ENCODE results near the gene CDC37L1. TPM values are rescaled to one million over a fixed set of nuclear protein-coding genes. Genes with fewer than 3 reads are reported as not detected.
A peak's percentile ranks its signal among the peaks of the same experiment; 100 is the strongest.

Gene CDC37L1
- total RNA-seq, 2 experiments from 2014 or later, result 8.0 to 8.9 TPM

DNA sequence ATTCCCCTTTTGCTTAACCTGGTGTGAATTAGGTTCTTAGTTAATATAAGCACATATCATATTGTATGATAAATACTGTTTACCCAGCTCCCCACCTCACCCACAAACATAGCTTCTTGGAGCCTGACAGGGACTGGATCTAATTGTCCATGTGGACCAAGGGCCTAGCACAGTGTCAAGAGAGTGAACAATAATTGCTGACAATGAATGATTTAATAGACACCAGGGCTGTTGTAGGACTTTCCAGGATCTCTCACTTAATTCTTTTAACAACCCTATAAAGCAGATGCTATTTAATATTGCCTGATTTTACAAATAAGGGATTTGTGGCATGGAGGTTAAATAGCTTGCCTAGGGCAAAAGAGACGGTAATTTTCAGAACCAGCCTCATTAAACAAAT lies 36.8 kb downstream of the CDC37L1 start:
- CTCF ChIA-PET, result no interaction called here

DNA sequence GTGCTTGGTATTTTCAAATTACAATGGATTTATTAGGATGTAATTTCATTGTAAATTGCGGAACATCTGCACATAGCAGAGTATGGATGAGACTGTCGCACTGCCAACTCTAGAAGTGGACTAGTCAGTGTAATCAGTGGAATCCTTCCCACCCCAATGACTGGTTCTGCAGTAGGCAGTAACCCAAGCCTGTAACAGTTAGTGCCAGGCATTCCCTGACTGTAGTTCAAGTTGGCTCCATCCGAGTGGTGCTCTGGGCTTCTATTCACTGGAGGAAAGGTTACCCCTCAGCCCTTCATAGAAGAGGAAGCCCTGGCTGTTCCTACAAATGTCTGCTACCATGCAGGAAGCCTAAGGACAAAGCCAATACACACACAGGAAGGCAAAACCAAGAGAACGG lies 38.4 kb downstream of the CDC37L1 start:
- Mint-ChIP-seq H3K4me1 (ENCODE audit: low read depth) (no peaks in the 10 kb centered on the region), H3K4me3 (no peak overlapping the region), H3K27me3 (ENCODE audit: low read depth) (no peaks in the 10 kb centered on the region), H3K36me3 (ENCODE audit: low read depth) (peaks cover 59% of the 10 kb centered on the region), H3K27ac (no peak overlapping the region), H3K9me3 (ENCODE audit: insufficient read depth) (no peaks in the 10 kb centered on the region)
- POLR2A ChIA-PET, result no interaction called here
- no peak for DNase-seq
- CTCF ChIA-PET, result interaction anchor here (0.7 kb wide), 1 partner anchor 23 kb away, joined by 3 read pairs; the partner anchor contains the start of gene AK3
- ATAC-seq, result no peak

More for the DNA sequence above, 36.8 kb downstream of the CDC37L1 start:
- no peaks in the 10 kb centered on the region for H3K27me3 Mint-ChIP-seq (ENCODE audit: low read depth)
- H3K27ac Mint-ChIP-seq, result no peak overlapping the region
- POLR2A ChIA-PET, result interaction anchor here (1.1 kb wide), 1 partner anchor 24 kb away, joined by 4 read pairs; no protein-coding TSS in a partner anchor
- H3K4me3 Mint-ChIP-seq, result no peak overlapping the region
- H3K9me3 Mint-ChIP-seq (ENCODE audit: insufficient read depth), result no peaks in the 10 kb centered on the region
- DNase-seq (no peak), ATAC-seq (no peak)
- H3K36me3 Mint-ChIP-seq (ENCODE audit: low read depth), result peaks cover 54% of the 10 kb centered on the region
- no peaks in the 10 kb centered on the region for H3K4me1 Mint-ChIP-seq (ENCODE audit: low read depth)

DNA sequence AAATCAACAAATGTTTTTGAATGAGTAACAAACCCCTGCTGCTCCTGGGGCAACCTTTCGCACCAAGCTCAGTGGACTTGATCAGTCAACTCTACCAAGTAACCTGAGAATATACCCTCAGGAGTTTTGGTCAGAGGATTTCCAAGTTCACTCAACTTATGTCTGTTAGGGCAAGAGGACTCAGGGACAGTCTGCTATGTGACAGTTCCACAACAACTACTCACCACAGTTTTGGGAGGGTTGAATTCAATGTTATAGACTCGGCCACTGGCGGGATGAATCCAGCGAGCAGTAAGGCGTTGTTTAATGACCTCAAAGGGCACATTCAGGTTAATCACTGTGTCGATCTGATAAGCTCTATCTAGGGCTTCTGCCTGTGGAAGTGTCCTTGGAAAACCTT lies 39.5 kb downstream of the CDC37L1 start:
- Mint-ChIP-seq H3K4me1 (ENCODE audit: low read depth) (no peaks in the 10 kb centered on the region), H3K36me3 (ENCODE audit: low read depth) (peaks cover 55% of the 10 kb centered on the region), H3K27ac (no peak overlapping the region), H3K9me3 (ENCODE audit: insufficient read depth) (no peaks in the 10 kb centered on the region), H3K27me3 (ENCODE audit: low read depth) (no peaks in the 10 kb centered on the region), H3K4me3 (no peak overlapping the region)
- POLR2A ChIA-PET, result no interaction called here
- CTCF ChIA-PET, result no interaction called here
- no peak for ATAC-seq
- no peak for DNase-seq

DNA sequence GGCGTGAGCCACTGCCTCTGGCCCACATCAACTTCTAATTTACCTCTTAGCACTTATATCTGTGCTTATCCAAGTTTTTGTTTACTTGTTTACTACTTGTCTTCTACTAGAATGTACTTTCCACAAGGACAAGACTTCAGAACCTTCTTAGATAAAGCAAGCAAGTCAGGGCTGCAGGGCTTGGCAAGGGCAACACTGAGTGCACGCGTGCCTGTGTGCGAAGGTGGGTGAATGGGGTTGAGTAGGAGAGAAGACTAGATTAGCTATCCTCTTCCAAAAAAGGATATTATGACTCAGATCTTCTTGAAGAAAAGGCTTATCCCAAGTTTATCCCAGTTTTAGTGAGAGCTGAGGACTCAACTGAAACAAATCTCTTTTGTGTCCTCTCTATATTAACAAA lies 42.4 kb downstream of the CDC37L1 start:
- ATAC-seq (no peak), DNase-seq (no peak)
- H3K9me3 Mint-ChIP-seq (ENCODE audit: insufficient read depth), result no peaks in the 10 kb centered on the region
- H3K36me3 Mint-ChIP-seq (ENCODE audit: low read depth), result peaks cover 60% of the 10 kb centered on the region
- H3K4me1 Mint-ChIP-seq (ENCODE audit: low read depth), result peaks cover 14% of the 10 kb centered on the region
- H3K27me3 Mint-ChIP-seq (ENCODE audit: low read depth), result no peaks in the 10 kb centered on the region
- POLR2A ChIA-PET, result no interaction called here
- no peak overlapping the region for H3K27ac Mint-ChIP-seq
- no peak overlapping the region for H3K4me3 Mint-ChIP-seq
- CTCF ChIA-PET, result no interaction called here

DNA sequence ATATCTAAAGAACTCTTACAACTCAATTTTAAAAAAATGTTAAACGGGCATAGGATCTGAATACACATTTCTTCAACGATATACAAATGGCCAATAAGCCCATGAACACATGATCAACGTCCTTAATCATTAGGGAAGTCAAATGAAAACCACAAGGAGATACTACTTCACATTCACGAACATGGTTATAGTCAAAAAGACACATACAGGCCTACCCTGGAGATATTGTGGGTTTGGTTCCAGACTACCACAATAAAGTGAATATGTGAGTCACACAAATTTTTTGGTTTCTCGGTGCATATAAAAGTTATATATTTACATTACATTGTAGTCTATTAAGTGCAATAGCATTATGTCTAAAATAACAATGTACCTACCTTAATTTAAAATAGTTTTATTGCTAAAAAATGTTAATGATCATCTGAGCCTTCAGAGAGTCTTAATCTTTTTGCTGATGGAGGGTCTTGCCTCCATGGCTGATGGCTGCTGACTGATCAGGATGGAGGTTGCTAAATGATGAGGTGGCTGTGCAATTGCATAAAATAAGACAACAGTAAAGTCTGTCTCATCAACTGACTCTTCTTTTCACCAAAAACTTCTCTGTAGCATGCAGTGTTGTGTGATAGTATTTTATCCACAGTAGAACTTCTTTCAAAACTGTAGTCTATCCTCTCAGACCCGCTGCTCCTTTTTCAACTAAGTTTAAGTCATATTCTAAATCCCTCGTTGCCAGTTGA lies 46.5 kb downstream of the CDC37L1 start:
- no peak for ATAC-seq
- Mint-ChIP-seq H3K36me3 (ENCODE audit: low read depth) (peaks cover 45% of the 10 kb centered on the region), H3K9me3 (ENCODE audit: insufficient read depth) (no peaks in the 10 kb centered on the region), H3K27me3 (ENCODE audit: low read depth) (no peaks in the 10 kb centered on the region), H3K4me1 (ENCODE audit: low read depth) (peaks cover 18% of the 10 kb centered on the region), H3K27ac (no peak overlapping the region), H3K4me3 (no peak overlapping the region)
- CTCF ChIA-PET, result no interaction called here
- DNase-seq, result no peak
- POLR2A ChIA-PET, result interaction anchor here (2.6 kb wide), 1 partner anchor 15 kb away, joined by 14 read pairs; the partner anchor contains the start of gene AK3

DNA sequence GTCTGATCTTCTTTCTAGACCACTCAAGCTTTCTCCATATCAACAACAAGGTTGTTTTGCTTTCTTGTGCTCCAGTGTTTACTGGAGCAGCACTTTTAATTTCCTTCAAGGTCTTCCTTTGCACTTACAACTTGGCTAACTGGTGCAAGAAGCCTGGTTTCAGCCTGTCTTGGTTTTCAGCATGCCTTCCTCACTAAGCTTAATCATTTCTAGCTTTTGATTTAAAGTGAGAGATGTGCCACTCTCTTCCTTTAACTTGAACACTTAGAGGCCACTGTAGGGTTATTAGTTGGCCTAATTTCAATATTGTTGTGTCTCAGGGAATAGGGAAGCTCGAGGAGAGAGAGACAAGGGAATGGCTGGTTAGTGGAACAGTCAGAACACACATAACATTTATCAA lies 48.2 kb downstream of the CDC37L1 start:
- ChIA-PET CTCF (interaction anchor here (1.1 kb wide), 1 partner anchor 13 kb away, joined by 5 read pairs; the partner anchor contains the start of gene AK3), POLR2A (interaction anchor here (1.0 to 2.6 kb wide), 2 partner anchors 13 to 64 kb away, joined by 3 to 14 read pairs; partner anchors contain the start of gene AK3)
- DNase-seq (no peak), ATAC-seq (no peak)
- Mint-ChIP-seq H3K4me1 (ENCODE audit: low read depth) (peaks cover 18% of the 10 kb centered on the region), H3K27me3 (ENCODE audit: low read depth) (no peaks in the 10 kb centered on the region), H3K27ac (no peak overlapping the region), H3K36me3 (ENCODE audit: low read depth) (peaks cover 36% of the 10 kb centered on the region), H3K4me3 (no peak overlapping the region), H3K9me3 (ENCODE audit: insufficient read depth) (no peaks in the 10 kb centered on the region)

DNA sequence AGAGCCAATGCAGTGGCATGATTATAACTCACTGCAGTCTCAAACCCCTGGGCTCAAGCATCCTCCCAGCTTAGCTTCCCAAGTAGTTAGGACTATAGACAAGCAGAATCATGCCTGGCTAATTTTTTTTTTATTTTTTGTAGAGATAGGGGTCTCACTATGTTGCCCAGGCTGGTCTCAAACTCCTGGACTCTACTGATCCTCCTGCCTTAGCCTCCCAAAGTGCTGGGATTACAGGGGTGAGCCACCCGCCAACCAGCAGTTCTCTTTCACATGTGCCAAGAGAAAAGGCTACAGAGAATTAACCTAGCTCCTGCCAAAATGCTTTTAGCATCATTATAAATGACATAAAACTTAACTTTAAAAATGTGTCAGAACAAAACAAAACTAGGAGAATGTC lies 53.5 kb downstream of the CDC37L1 start:
- Mint-ChIP-seq H3K36me3 (ENCODE audit: low read depth) (peaks cover 15% of the 10 kb centered on the region), H3K9me3 (ENCODE audit: insufficient read depth) (no peaks in the 10 kb centered on the region), H3K27ac (no peak overlapping the region), H3K4me1 (ENCODE audit: low read depth) (peaks cover 23% of the 10 kb centered on the region), H3K27me3 (ENCODE audit: low read depth) (no peaks in the 10 kb centered on the region), H3K4me3 (no peak overlapping the region)
- CTCF ChIA-PET, result interaction anchor here (0.7 to 0.9 kb wide), 2 partner anchors 7 to 256 kb away, joined by 3 read pairs; no protein-coding TSS in a partner anchor
- ATAC-seq (no peak), DNase-seq (no peak)
- POLR2A ChIA-PET, result no interaction called here

DNA sequence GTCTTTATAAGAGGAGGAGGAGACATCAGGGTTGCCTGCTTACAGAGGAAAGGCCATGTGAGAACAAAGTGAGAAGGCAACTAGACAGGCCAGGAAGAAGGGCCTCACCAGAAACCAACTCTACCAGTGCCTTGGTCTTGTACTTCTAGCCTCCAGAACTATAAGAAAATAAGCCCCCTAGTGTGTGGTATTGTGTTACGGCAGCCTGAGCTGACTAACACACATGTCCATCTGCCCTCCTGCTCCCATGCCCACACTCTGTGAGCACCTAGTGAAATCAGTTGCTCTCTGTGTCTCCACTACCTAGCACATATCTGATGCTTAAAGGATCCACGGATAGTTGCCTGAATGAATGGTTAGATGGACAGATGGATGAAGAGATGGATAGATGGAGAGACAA lies 54.8 kb downstream of the CDC37L1 start:
- Mint-ChIP-seq H3K27ac (no peak overlapping the region), H3K4me1 (ENCODE audit: low read depth) (peaks cover 31% of the 10 kb centered on the region), H3K27me3 (ENCODE audit: low read depth) (no peaks in the 10 kb centered on the region), H3K36me3 (ENCODE audit: low read depth) (peaks cover 17% of the 10 kb centered on the region), H3K4me3 (no peak overlapping the region), H3K9me3 (ENCODE audit: insufficient read depth) (no peaks in the 10 kb centered on the region)
- ChIA-PET CTCF (no interaction called here), POLR2A (no interaction called here)
- DNase-seq, result no peak
- ATAC-seq, result no peak

DNA sequence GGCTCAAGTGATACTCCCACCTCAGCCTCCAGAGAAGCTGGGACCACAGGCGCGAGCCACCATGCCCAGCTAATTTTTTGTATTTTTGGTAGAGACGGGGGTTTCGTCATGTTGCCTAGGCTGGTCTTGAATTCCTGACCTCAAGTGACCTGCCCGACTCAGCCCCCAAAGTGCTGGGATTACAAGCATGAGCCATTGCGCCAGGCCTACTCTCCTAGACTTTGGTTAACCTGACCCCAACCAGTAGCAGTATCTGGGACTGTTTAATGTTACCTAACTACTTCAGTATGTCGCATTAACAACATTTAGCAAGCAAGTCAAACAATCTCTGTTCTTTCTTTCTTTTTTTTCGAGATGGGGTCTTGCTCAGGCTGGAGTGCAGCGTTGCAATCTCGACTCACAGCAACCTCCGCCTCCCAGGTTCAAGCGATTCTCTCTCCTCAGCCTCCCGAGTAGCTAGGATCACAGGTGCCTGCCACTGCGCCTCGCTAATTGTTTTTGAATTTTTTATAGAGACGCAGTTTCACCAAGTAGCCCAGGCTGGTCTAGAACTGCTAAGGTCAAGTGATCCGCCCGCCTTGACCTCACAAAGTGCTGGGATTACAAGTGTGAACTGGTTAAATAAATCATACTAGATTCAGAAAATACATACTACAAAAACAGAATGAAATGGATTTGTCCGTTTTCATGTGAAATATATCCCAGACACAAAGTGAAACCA lies 59.7 kb downstream of the CDC37L1 start:
- H3K4me3 Mint-ChIP-seq, result peak overlapping the region; percentile 88
- ATAC-seq, result no peak
- H3K27ac Mint-ChIP-seq, result peak overlapping the region; percentile 90
- ChIA-PET POLR2A (no interaction called here), CTCF (interaction anchor here (1.5 kb wide), 1 partner anchor 32 kb away, joined by 6 read pairs; no protein-coding TSS in a partner anchor)
- H3K27me3 Mint-ChIP-seq (ENCODE audit: low read depth), result no peaks in the 10 kb centered on the region
- peaks cover 37% of the 10 kb centered on the region for H3K4me1 Mint-ChIP-seq (ENCODE audit: low read depth)
- no peaks in the 10 kb centered on the region for H3K9me3 Mint-ChIP-seq (ENCODE audit: insufficient read depth)
- no peak for DNase-seq
- H3K36me3 Mint-ChIP-seq (ENCODE audit: low read depth), result peaks cover 13% of the 10 kb centered on the region

DNA sequence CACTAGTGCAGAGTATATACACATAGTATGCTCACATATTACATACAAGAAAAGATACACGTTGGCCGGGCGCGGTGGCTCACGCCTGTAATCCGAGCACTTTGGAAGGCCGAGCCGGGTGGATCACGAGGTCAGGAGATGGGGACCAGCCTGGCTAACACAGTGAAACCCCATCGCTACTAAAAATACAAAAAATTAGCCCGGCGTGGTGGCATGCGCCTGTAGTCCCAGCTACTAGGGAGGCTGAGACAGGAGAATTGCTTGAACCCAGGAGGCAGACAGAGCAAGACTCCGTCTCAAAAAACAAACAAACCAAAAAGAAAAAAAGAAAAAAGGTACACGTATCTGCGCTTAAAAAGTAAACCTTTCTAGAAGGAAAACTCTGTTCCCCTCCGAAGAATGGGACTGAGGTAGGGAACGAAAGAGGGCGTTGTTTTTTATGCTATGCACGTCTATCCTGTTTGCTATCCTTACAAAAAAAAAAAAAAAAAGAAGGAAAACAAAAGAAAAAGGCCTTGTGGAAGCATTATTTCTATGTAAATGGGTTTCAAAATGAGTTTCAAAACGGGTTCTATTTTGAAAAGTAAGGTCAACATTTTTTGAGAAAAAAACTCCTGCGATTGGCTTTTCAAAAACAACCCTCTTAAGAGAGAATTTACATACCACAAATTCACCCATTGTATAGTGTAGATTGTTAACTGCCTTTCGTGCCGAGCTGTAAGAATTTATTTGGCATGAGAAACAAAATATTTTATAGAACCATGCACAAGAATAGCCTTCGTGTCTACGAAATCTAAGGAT lies 60.4 kb downstream of the CDC37L1 start:
- ChIA-PET CTCF (interaction anchor here (0.7 to 2.1 kb wide), 18 partner anchors 7 to 685 kb away, joined by 3 to 10 read pairs (median 3); partner anchors contain the start of genes CDC37L1, PLPP6 and SPATA6L), POLR2A (interaction anchor here (0.6 to 2.1 kb wide), 19 partner anchors 9 to 1241 kb away, joined by 3 to 19 read pairs (median 4); partner anchors contain the start of genes CDC37L1, JAK2, PLGRKT and PLPP6)
- no peak for ATAC-seq
- Mint-ChIP-seq H3K27me3 (ENCODE audit: low read depth) (no peaks in the 10 kb centered on the region), H3K4me1 (ENCODE audit: low read depth) (peaks cover 31% of the 10 kb centered on the region), H3K27ac (peak overlapping the region; percentile 90), H3K4me3 (peak overlapping the region; percentile 88), H3K9me3 (ENCODE audit: insufficient read depth) (no peaks in the 10 kb centered on the region), H3K36me3 (ENCODE audit: low read depth) (peaks cover 10% of the 10 kb centered on the region)
- no peak for DNase-seq

DNA sequence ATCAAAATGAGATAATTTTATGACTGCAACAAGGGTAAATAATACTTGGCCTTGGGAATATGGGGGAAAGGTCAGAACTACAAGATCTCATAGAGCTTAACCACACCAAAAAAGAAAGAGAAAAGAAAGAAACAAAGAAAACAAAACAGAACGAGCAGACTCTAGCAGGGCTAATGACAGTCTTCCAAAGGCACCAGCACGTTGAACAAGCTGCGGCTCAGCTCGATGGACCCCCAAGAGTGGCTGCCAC lies 60.9 kb downstream of the CDC37L1 start:
- ChIA-PET CTCF (interaction anchor here (0.6 to 2.1 kb wide), 20 partner anchors 8 to 684 kb away, joined by 3 to 10 read pairs (median 3); partner anchors contain the start of genes CDC37L1, PLPP6 and SPATA6L), POLR2A (interaction anchor here (0.6 to 2.1 kb wide), 24 partner anchors 9 to 1242 kb away, joined by 3 to 19 read pairs (median 4); partner anchors contain the start of genes CDC37L1, JAK2, PLGRKT and PLPP6)
- H3K4me1 Mint-ChIP-seq (ENCODE audit: low read depth), result peaks cover 30% of the 10 kb centered on the region
- peaks cover 9% of the 10 kb centered on the region for H3K36me3 Mint-ChIP-seq (ENCODE audit: low read depth)
- H3K4me3 Mint-ChIP-seq, result peak overlapping the region; percentile 88
- no peaks in the 10 kb centered on the region for H3K9me3 Mint-ChIP-seq (ENCODE audit: insufficient read depth)
- H3K27me3 Mint-ChIP-seq (ENCODE audit: low read depth), result no peaks in the 10 kb centered on the region
- no peak for DNase-seq
- H3K27ac Mint-ChIP-seq, result peak overlapping the region; percentile 90
- no peak for ATAC-seq

Data from activated CD8-positive, alpha-beta T cell treated with anti-CD3 and anti-CD28 coated beads, Interleukin-2, amount 10 ng/mL, durations not matched to agents 7 days and 5 days (primary cell).